Epithelial cell of esophagus (primary cell): ENCODE data around the gene UBE2J1.

ENCODE experiments used
- DNase-seq: peaks from one replicate; pipeline ENCODE4 v3.0.0; 2010; ENCODE audit warnings: low read depth
- H3K4me3 ChIP-seq: 2 replicates; pipeline ENCODE4 v1.5.1; 2011; ENCODE audit warnings: mild to moderate bottlenecking, low read length, control low read depth
- CTCF ChIP-seq: IDR thresholded peaks from 2 replicates; pipeline ENCODE4 v1.5.1; 2011; ENCODE audit warnings: low read depth, mild to moderate bottlenecking, low read length, control low read depth, inconsistent platforms; ENCODE audit not compliant: insufficient read depth; ENCODE audit errors: missing control alignments

Gene UBE2J1

GRCh38 chr6:89388846-89389245 lies 36.3 kb upstream of the UBE2J1 start:
- no peak overlapping the region for H3K4me3 ChIP-seq
- DNase-seq: no peak
- TF ChIP-seq CTCF: no peak

GRCh38 chr6:89387516-89388201 lies 35.1 kb upstream of the UBE2J1 start:
- DNase-seq: no peak
- no peak overlapping the region for H3K4me3 ChIP-seq
- TF ChIP-seq CTCF: no peak

- H3K4me3 ChIP-seq: no peak overlapping the region
- DNase-seq: no peak
- TF ChIP-seq CTCF: no peak
These were observed 34.5 kb upstream of the UBE2J1 start for GRCh38 chr6:89386917-89387491.

GRCh38 chr6:89385846-89386245 lies 33.3 kb upstream of the UBE2J1 start:
- TF ChIP-seq CTCF: no peak
- DNase-seq: no peak
- H3K4me3 ChIP-seq: no peak overlapping the region

GRCh38 chr6:89385156-89385667 lies 32.7 kb upstream of the UBE2J1 start:
- no peak for TF ChIP-seq CTCF
- H3K4me3 ChIP-seq: no peak overlapping the region
- DNase-seq: peak; percentile 91

- DNase-seq: no peak
- no peak for TF ChIP-seq CTCF
- no peak overlapping the region for H3K4me3 ChIP-seq
These were observed 28.5 kb upstream of the UBE2J1 start for GRCh38 chr6:89381031-89381430.

GRCh38 chr6:89379281-89379680 lies 26.8 kb upstream of the UBE2J1 start:
- no peak for TF ChIP-seq CTCF
- no peak overlapping the region for H3K4me3 ChIP-seq
- DNase-seq: no peak
